Suprapubic skin (tissue), 4 donors: ENCODE results near the gene PTPRM. TPM values are rescaled to one million over a fixed set of nuclear protein-coding genes. Genes with fewer than 3 reads are reported as not detected.

Experiments
- DNase-seq, 2 donors: peaks; one replicate each; pipeline ENCODE4 v3.0.0-alpha.2; 2019; ENCODE audit warnings: low spot score in 2 of 2
- H3K27ac ChIP-seq: fragments of 200-600 bp; sonication (generic); one replicate; pipeline ENCODE4 v1.5.1; 2019
- H3K27me3 ChIP-seq: fragments of 200-600 bp; sonication (generic); one replicate; pipeline ENCODE4 v1.5.1; 2019
- H3K36me3 ChIP-seq: fragments of 200-600 bp; sonication (generic); one replicate; pipeline ENCODE4 v1.5.1; 2019
- H3K4me1 ChIP-seq: fragments of 200-600 bp; sonication (generic); one replicate; pipeline ENCODE4 v1.5.1; 2019
- H3K4me3 ChIP-seq: fragments of 200-600 bp; sonication (generic); one replicate; pipeline ENCODE4 v1.5.1; 2019; ENCODE audit warnings: mild to moderate bottlenecking
- H3K9me3 ChIP-seq: fragments of 200-600 bp; sonication (generic); one replicate; pipeline ENCODE4 v1.5.1; 2019
- CTCF ChIP-seq, 2 donors: fragments of 200-600 bp in 1 of 2; fragments of 450-650 bp in 1 of 2; sonication (generic) in 1 of 2; IDR thresholded peaks; one replicate each; pipeline ENCODE4 v1.5.1; 2016 to 2019; ENCODE audit warnings: antibody characterized with exemption in 2 of 2, mild to moderate bottlenecking in 1 of 2, moderate library complexity in 1 of 2
- EP300 ChIP-seq: sonication (generic); formaldehyde crosslinking; IDR thresholded peaks from one replicate; pipeline ENCODE4 v1.6.1; 2017; ENCODE audit warnings: antibody characterized with exemption
- POLR2A ChIP-seq, 2 donors: fragments of 450-650 bp; IDR thresholded peaks; one replicate each; pipeline ENCODE4 v1.6.1; 2017; ENCODE audit warnings: antibody characterized with exemption in 2 of 2, mild to moderate bottlenecking in 2 of 2, moderate library complexity in 2 of 2
- POLR2AphosphoS5 ChIP-seq, 3 donors: sonication (generic); formaldehyde crosslinking; IDR thresholded peaks; one replicate each; pipeline ENCODE4 v1.6.1; 2017; ENCODE audit warnings: antibody characterized with exemption in 3 of 3
- WGBS: methylation state at CpG from one replicate; pipeline ENCODE4 v1.1.5; 2018; 5-methylcytosine and 5-hydroxymethylcytosine counted together
- total RNA-seq, 4 donors: library from RNA; depleted of rRNA; stranded (reverse); fragments of >200 nt; gene quantifications; one replicate each; pipeline ENCODE4 v1.1.0, GENCODE V29; 2016

PTPRM gene
- total RNA-seq, 4 donors from 2014 or later, result 19.8 to 73.7 (median 40.0) TPM

GRCh38 chr18:7723558-7723957 lies 156.4 kb downstream of the PTPRM start:
- Histone ChIP-seq H3K4me3 (no peak overlapping the region), H3K36me3 (no peaks in the 10 kb centered on the region), H3K4me1 (peaks cover 9% of the 10 kb centered on the region), H3K9me3 (no peaks in the 10 kb centered on the region), H3K27ac (no peak overlapping the region), H3K27me3 (no peaks in the 10 kb centered on the region)
- DNase-seq, result no peak
- TF ChIP-seq POLR2A (IDR thresholded peaks at IDR 0.05) (no peak), EP300 (no peak), POLR2AphosphoS5 (IDR thresholded peaks at IDR 0.05) (no peak), CTCF (IDR thresholded peaks at IDR 0.05) (no peak)
- 79% methylated on average over 8 of the region's 8 CpGs for WGBS

GRCh38 chr18:7725473-7725872 lies 158.4 kb downstream of the PTPRM start:
- Histone ChIP-seq H3K4me1 (peaks cover 9% of the 10 kb centered on the region), H3K27ac (no peak overlapping the region), H3K36me3 (no peaks in the 10 kb centered on the region), H3K4me3 (no peak overlapping the region), H3K27me3 (no peaks in the 10 kb centered on the region), H3K9me3 (no peaks in the 10 kb centered on the region)
- no peak for TF ChIP-seq CTCF (IDR thresholded peaks at IDR 0.05)
- no peak for TF ChIP-seq EP300
- no peak for TF ChIP-seq POLR2AphosphoS5 (IDR thresholded peaks at IDR 0.05)
- no peak for TF ChIP-seq POLR2A (IDR thresholded peaks at IDR 0.05)
- WGBS, result 94% methylated on average over 9 of the region's 9 CpGs
- no peak for DNase-seq

GRCh38 chr18:7725897-7726296 lies 158.8 kb downstream of the PTPRM start:
- H3K36me3 ChIP-seq, result no peaks in the 10 kb centered on the region
- TF ChIP-seq POLR2A (IDR thresholded peaks at IDR 0.05), result no peak
- TF ChIP-seq CTCF (IDR thresholded peaks at IDR 0.05), result no peak
- no peak for TF ChIP-seq POLR2AphosphoS5 (IDR thresholded peaks at IDR 0.05)
- no peak for TF ChIP-seq EP300
- DNase-seq, result no peak
- no peak overlapping the region for H3K4me3 ChIP-seq
- peaks cover 9% of the 10 kb centered on the region for H3K4me1 ChIP-seq
- no peaks in the 10 kb centered on the region for H3K9me3 ChIP-seq
- 94% methylated on average over 8 of the region's 10 CpGs for WGBS
- no peak overlapping the region for H3K27ac ChIP-seq
- H3K27me3 ChIP-seq, result no peaks in the 10 kb centered on the region

GRCh38 chr18:7726522-7726921 lies 159.4 kb downstream of the PTPRM start:
- TF ChIP-seq CTCF (IDR thresholded peaks at IDR 0.05) (no peak), POLR2A (IDR thresholded peaks at IDR 0.05) (no peak), EP300 (no peak), POLR2AphosphoS5 (IDR thresholded peaks at IDR 0.05) (no peak)

GRCh38 chr18:7727361-7728076 lies 160.4 kb downstream of the PTPRM start:
- TF ChIP-seq CTCF (IDR thresholded peaks at IDR 0.05) (no peak), POLR2AphosphoS5 (IDR thresholded peaks at IDR 0.05) (no peak), EP300 (no peak), POLR2A (IDR thresholded peaks at IDR 0.05) (no peak)
- Histone ChIP-seq H3K27ac (no peak overlapping the region), H3K36me3 (no peaks in the 10 kb centered on the region), H3K9me3 (no peaks in the 10 kb centered on the region), H3K27me3 (no peaks in the 10 kb centered on the region), H3K4me1 (peaks cover 9% of the 10 kb centered on the region), H3K4me3 (no peak overlapping the region)
- 33% methylated on average over 2 of the region's 2 CpGs for WGBS
- DNase-seq, result no peak

More at GRCh38 chr18:7726522-7726921, 159.4 kb downstream of the PTPRM start:
- Histone ChIP-seq H3K4me1 (peaks cover 9% of the 10 kb centered on the region), H3K4me3 (no peak overlapping the region), H3K27ac (no peak overlapping the region), H3K9me3 (no peaks in the 10 kb centered on the region), H3K27me3 (no peaks in the 10 kb centered on the region), H3K36me3 (no peaks in the 10 kb centered on the region)
- no peak for DNase-seq
- WGBS, result 49% methylated on average over 2 of the region's 2 CpGs
